Neuronal stem cell (in vitro differentiated cells): ENCODE results near the gene AGXT2.

ENCODE experiments used
- DNase-seq: peaks from one replicate; pipeline ENCODE4 v3.0.0-alpha.2; 2013; ENCODE audit warnings: low spot score
- H2AFZ ChIP-seq: one replicate; pipeline ENCODE4 v1.6.1; 2013; ENCODE audit warnings: mild to moderate bottlenecking, low read length, inconsistent platforms
- H2AK5ac ChIP-seq: 2 replicates; pipeline ENCODE4 v1.6.1; 2013; ENCODE audit warnings: low read depth, mild to moderate bottlenecking, inconsistent platforms, low read length, moderate library complexity, mixed read lengths
- H2BK120ac ChIP-seq: 2 replicates; pipeline ENCODE4 v1.6.1; 2013; ENCODE audit warnings: low read depth, mild to moderate bottlenecking, inconsistent platforms, low read length, moderate library complexity, mixed read lengths
- H2BK12ac ChIP-seq: one replicate; pipeline ENCODE4 v1.6.1; 2013; ENCODE audit warnings: low read length, inconsistent platforms
- H2BK15ac ChIP-seq: 2 replicates; pipeline ENCODE4 v1.6.1; 2013; ENCODE audit warnings: mild to moderate bottlenecking, low read length, inconsistent platforms, mixed read lengths
- H2BK5ac ChIP-seq: one replicate; pipeline ENCODE4 v1.6.1; 2013; ENCODE audit warnings: inconsistent platforms, mild to moderate bottlenecking, low read length, moderate library complexity
- H3K14ac ChIP-seq: one replicate; pipeline ENCODE4 v1.6.1; 2013; ENCODE audit warnings: low read length, inconsistent platforms
- H3K18ac ChIP-seq: 2 replicates; pipeline ENCODE4 v1.6.1; 2013; ENCODE audit warnings: low read length, inconsistent platforms
- H3K23ac ChIP-seq: 2 replicates; pipeline ENCODE4 v1.6.1; 2013; ENCODE audit warnings: low read depth, mild to moderate bottlenecking, mixed read lengths, low read length, inconsistent platforms; ENCODE audit not compliant: poor library complexity
- H3K27ac ChIP-seq: replicated peaks from 3 replicates; pipeline ENCODE4 v1.5.1; 2013; ENCODE audit warnings: low read length, inconsistent platforms
- H3K27me3 ChIP-seq, 3 experiments: 2 replicates each; pipeline ENCODE4 v1.6.1; 2013; ENCODE audit warnings: low read length in 3 of 3, mild to moderate bottlenecking in 2 of 3, inconsistent platforms in 1 of 3, low read depth in 1 of 3, mixed read lengths in 1 of 3, moderate library complexity in 1 of 3; ENCODE audit not compliant: control insufficient read depth in 3 of 3, insufficient read depth in 3 of 3
- H3K36me3 ChIP-seq, 2 donors: replicated peaks in 1 of 2; 2 replicates each; pipeline ENCODE4 v1.6.1; 2013; ENCODE audit warnings: low read length in 2 of 2; ENCODE audit not compliant: control insufficient read depth in 2 of 2, insufficient read depth in 2 of 2
- H3K4ac ChIP-seq: 2 replicates; pipeline ENCODE4 v1.6.1; 2013; ENCODE audit warnings: inconsistent platforms, mild to moderate bottlenecking, low read length, moderate library complexity
- H3K4me1 ChIP-seq, 2 donors: 1 replicate in 1 of 2; 2 replicates in 1 of 2; pipeline ENCODE4 v1.6.1; 2013; ENCODE audit warnings: low read length in 2 of 2, low read depth in 1 of 2; ENCODE audit not compliant: control insufficient read depth in 2 of 2, insufficient read depth in 1 of 2
- H3K4me2 ChIP-seq: one replicate; pipeline ENCODE4 v1.6.1; 2013; ENCODE audit warnings: mild to moderate bottlenecking, low read length, inconsistent platforms; ENCODE audit not compliant: insufficient read depth, poor library complexity, severe bottlenecking
- H3K4me3 ChIP-seq, 2 donors: 2 replicates each; pipeline ENCODE4 v1.5.1; 2013; ENCODE audit warnings: low read length in 2 of 2, mild to moderate bottlenecking in 2 of 2, inconsistent platforms in 1 of 2, moderate library complexity in 1 of 2
- H3K79me1 ChIP-seq: one replicate; pipeline ENCODE4 v1.6.1; 2013; ENCODE audit warnings: low read depth, mild to moderate bottlenecking, inconsistent platforms, low read length, moderate library complexity
- H3K9ac ChIP-seq: one replicate; pipeline ENCODE4 v1.6.1; 2013; ENCODE audit warnings: mild to moderate bottlenecking, low read depth, low read length, inconsistent platforms; ENCODE audit not compliant: poor library complexity
- H3K9me3 ChIP-seq, 2 donors: replicated peaks in 1 of 2; 2 replicates each; pipeline versions ENCODE3 to v1.6.1; 2013; ENCODE audit warnings: low read length in 2 of 2, mild to moderate bottlenecking in 2 of 2, inconsistent platforms in 1 of 2, low read depth in 1 of 2, mixed read lengths in 1 of 2, moderate library complexity in 1 of 2; ENCODE audit not compliant: control insufficient read depth in 2 of 2, insufficient read depth in 1 of 2
- H4K8ac ChIP-seq: one replicate; pipeline ENCODE4 v1.6.1; 2013; ENCODE audit warnings: low read depth, mild to moderate bottlenecking, inconsistent platforms, low read length, moderate library complexity
- H4K91ac ChIP-seq: one replicate; pipeline ENCODE4 v1.6.1; 2013; ENCODE audit warnings: low read length, low read depth, mild to moderate bottlenecking, inconsistent platforms; ENCODE audit not compliant: poor library complexity
- WGBS, 2 donors: extraction: QIAGEN DNeasy Blood & Tissue Kit; methylation state at CpG; one replicate each; pipeline ENCODE4 v1.1.7; 2013; ENCODE audit warnings: missing lambda C conversion rate in 2 of 2, mixed read lengths in 1 of 2; ENCODE audit not compliant: insufficient read length in 2 of 2, insufficient replicate concordance in 1 of 2; ENCODE audit errors: extremely low coverage in 2 of 2; 5-methylcytosine and 5-hydroxymethylcytosine counted together

AGXT2 gene

GRCh38 chr5:35063414-35063813, 15.7 kb upstream of the AGXT2 start:
- H3K36me3 ChIP-seq = no peaks in the 10 kb centered on the region
- no peak overlapping the region for H2BK12ac ChIP-seq
- no peak overlapping the region for H3K4me2 ChIP-seq
- no peak overlapping the region for H3K4me3 ChIP-seq
- H3K4me1 ChIP-seq = no peaks in the 10 kb centered on the region
- H3K9me3 ChIP-seq = no peaks in the 10 kb centered on the region
- no CpG with 5 or more reads among the region's 4 CpGs for WGBS, 2 donors
- no peaks in the 10 kb centered on the region for H3K79me1 ChIP-seq
- H2BK120ac ChIP-seq = no peak overlapping the region
- no peak overlapping the region for H3K4ac ChIP-seq
- H3K14ac ChIP-seq = no peak overlapping the region
- H2AFZ ChIP-seq = no peak overlapping the region
- no peak overlapping the region for H2BK5ac ChIP-seq
- no peaks in the 10 kb centered on the region for H3K27me3 ChIP-seq
- H2AK5ac ChIP-seq = no peak overlapping the region
- no peak overlapping the region for H3K18ac ChIP-seq
- DNase-seq = no peak
- no peak overlapping the region for H3K23ac ChIP-seq
- H3K9ac ChIP-seq = no peak overlapping the region
- no peak overlapping the region for H4K8ac ChIP-seq
- H2BK15ac ChIP-seq = no peak overlapping the region
- H3K27ac ChIP-seq = no peak overlapping the region
- no peak overlapping the region for H4K91ac ChIP-seq

- H4K91ac ChIP-seq = no peak overlapping the region
- no peak overlapping the region for H3K9ac ChIP-seq
- no peak overlapping the region for H3K4me2 ChIP-seq
- no peaks in the 10 kb centered on the region for H3K27me3 ChIP-seq
- no peak overlapping the region for H3K27ac ChIP-seq
- H3K4me1 ChIP-seq = no peaks in the 10 kb centered on the region
- no peak overlapping the region for H2BK120ac ChIP-seq
- H3K4ac ChIP-seq = no peak overlapping the region
- no peak overlapping the region for H3K23ac ChIP-seq
- no peak overlapping the region for H2AFZ ChIP-seq
- H3K14ac ChIP-seq = no peak overlapping the region
- no CpG with 5 or more reads among the region's 2 CpGs for WGBS, 2 donors
- H3K18ac ChIP-seq = no peak overlapping the region
- no peak overlapping the region for H2BK12ac ChIP-seq
- H3K79me1 ChIP-seq = no peaks in the 10 kb centered on the region
- H4K8ac ChIP-seq = no peak overlapping the region
- H3K4me3 ChIP-seq = no peak overlapping the region
- H2BK15ac ChIP-seq = no peak overlapping the region
- no peak for DNase-seq
- H2AK5ac ChIP-seq = no peak overlapping the region
- H3K36me3 ChIP-seq = no peaks in the 10 kb centered on the region
- H2BK5ac ChIP-seq = no peak overlapping the region
- H3K9me3 ChIP-seq = no peaks in the 10 kb centered on the region
Observed at GRCh38 chr5:35061211-35061770, 13.5 kb upstream of the AGXT2 start.

- Histone ChIP-seq H2BK5ac (no peak overlapping the region), H3K18ac (no peak overlapping the region), H3K36me3 (no peaks in the 10 kb centered on the region), H3K4me2 (no peak overlapping the region), H2AK5ac (no peak overlapping the region), H3K4me3 (no peak overlapping the region), H3K4ac (no peak overlapping the region), H2BK15ac (no peak overlapping the region), H3K9me3 (no peaks in the 10 kb centered on the region), H3K4me1 (no peaks in the 10 kb centered on the region), H3K27ac (no peak overlapping the region), H2BK120ac (no peak overlapping the region), H3K79me1 (no peaks in the 10 kb centered on the region), H2AFZ (no peak overlapping the region), H4K91ac (no peak overlapping the region), H4K8ac (no peak overlapping the region), H3K14ac (no peak overlapping the region), H3K9ac (no peak overlapping the region), H3K23ac (no peak overlapping the region), H3K27me3 (no peaks in the 10 kb centered on the region), H2BK12ac (no peak overlapping the region)
- DNase-seq = no peak
- no CpG with 5 or more reads among the region's 2 CpGs for WGBS, 2 donors
Observed at GRCh38 chr5:35060236-35060635, 12.5 kb upstream of the AGXT2 start.

GRCh38 chr5:35059251-35059650, 11.5 kb upstream of the AGXT2 start:
- H3K23ac ChIP-seq = no peak overlapping the region

More at GRCh38 chr5:35059251-35059650, 11.5 kb upstream of the AGXT2 start:
- Histone ChIP-seq H3K4me3 (no peak overlapping the region), H3K18ac (no peak overlapping the region), H4K91ac (no peak overlapping the region), H2BK12ac (no peak overlapping the region), H3K79me1 (no peaks in the 10 kb centered on the region), H2BK15ac (no peak overlapping the region), H2BK120ac (no peak overlapping the region), H4K8ac (no peak overlapping the region), H2BK5ac (no peak overlapping the region), H3K4me1 (no peaks in the 10 kb centered on the region), H3K9me3 (no peaks in the 10 kb centered on the region), H3K4me2 (no peak overlapping the region), H3K27me3 (no peaks in the 10 kb centered on the region), H2AFZ (no peak overlapping the region), H3K27ac (no peak overlapping the region), H3K14ac (no peak overlapping the region), H3K4ac (no peak overlapping the region), H3K9ac (no peak overlapping the region), H3K36me3 (no peaks in the 10 kb centered on the region), H2AK5ac (no peak overlapping the region)
- no peak for DNase-seq
